Stimulated activated CD4-positive, alpha-beta T cell treated with anti-CD3 and anti-CD28 coated beads, Interleukin-15, amount 100 ng/mL, for 1 hour (primary cell): ENCODE data around the gene HOXC6.

Experiments used
- DNase-seq, 2 donors: peaks; one replicate each; pipeline ENCODE4 v3.0.0-alpha.2; 2020; ENCODE audit warnings: low read depth in 1 of 2, low spot score in 1 of 2

HOXC6 gene

DNA sequence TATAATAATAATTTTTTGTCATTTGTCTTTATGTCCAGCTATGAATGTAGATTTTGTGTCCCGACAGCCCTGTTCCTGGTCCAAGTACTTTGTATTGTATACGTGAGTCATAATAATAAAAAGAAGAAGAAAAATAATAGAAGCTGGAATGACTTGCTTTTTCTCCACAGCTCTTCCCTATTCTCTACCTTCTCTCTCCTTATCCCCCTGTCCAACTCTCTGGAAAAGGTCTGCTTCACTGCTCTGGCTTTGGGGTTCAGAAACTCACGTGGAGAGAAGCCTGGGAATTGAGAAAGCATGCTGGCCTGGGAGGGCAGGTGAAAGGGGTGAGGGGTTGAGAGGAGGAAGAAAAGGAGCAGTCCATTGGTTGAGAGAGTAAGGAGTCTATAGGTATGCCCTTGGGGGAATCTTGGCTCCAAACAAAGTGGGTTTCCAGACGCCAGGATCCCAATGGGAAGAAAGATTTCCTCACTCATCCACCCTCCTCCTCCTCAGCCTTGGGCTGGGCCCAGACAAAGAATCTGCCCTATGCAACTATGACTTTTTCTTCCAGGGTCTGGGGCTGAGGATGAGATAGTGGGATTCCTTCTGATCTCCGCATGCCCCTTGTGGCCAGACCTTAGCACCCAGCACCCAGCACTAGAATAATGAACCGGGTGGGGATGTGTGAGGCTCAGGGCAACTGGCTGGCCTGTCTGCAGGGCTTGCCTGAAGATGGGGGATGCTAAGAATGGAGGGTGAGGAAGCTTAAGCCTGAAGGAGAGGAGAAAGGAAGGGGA is 15.4 kb upstream of the HOXC6 start:
- no peak for DNase-seq

DNA sequence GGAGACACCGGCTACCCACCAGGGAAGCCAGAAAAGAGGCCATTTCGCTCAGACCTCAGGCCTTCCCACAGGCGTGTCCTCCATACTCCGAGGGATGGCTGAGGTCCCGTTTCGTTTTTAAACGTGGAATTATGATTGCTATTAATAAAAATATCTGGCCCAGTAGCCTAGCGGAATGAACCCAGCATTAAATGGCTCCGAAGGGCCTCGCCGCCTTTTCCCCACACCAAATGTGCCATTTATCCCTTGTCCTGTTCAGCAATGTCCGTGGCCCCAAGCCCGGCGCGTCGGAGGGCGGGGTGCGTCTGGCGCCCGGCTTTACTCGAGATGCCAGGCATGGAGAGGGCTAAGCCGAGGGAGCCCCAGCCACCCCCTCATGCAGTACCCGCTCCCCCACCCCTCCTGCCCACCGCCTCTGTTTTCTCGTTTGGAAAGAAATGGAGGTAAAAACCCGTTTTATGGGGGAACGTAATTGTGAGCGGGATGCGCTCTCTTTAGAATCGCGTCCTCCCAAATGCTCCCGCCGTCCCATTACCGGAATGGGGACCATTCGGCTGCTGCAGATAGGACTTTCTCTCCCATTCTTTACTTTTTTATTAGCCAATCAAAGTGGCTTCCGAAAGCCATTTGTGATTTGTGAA is 13.7 kb upstream of the HOXC6 start:
- no peak for DNase-seq

DNA sequence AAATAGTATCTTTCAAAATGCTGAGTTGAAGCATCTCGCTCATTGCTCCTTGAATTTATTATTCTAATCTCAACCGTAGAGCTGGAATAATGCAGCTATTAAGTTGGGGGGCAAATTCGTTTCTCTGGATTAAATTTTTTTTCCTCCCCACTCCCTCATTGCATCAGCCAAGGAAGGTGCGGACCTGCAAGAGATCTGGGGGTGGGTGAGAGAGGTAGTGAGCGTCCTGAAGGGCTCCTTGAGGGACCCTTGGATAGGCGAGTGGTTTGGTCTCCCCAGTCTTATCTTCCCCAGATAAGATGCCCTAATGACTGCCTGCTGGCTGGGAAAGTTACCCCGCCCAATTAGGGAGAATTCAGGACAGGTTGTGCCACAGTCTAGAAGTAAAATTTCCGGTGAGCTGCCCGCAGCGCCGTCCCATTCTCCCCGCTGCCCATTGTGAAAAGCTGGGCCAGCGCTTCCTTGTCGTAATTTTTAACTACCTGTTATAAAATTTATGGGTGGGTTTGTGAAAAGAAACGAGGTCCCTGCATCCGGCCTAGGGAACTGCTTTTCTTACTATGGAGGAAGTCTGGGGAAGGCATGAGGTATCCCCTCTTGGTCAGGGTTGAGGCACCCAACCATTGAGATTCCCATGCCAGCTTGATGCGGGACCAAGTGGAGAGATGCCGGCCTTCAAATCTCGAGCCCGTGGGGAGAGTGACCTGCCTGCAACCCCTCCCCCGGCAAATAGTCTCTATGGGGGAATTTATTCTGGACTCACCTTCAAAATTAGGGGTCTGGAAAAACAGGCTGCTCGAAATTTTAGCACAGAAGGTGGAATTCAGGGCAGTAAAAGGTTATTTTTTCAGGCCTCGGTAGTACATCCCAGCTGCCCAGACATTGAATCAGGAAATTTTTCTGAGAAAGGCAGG is 13.0 kb upstream of the HOXC6 start:
- no peak for DNase-seq

DNA sequence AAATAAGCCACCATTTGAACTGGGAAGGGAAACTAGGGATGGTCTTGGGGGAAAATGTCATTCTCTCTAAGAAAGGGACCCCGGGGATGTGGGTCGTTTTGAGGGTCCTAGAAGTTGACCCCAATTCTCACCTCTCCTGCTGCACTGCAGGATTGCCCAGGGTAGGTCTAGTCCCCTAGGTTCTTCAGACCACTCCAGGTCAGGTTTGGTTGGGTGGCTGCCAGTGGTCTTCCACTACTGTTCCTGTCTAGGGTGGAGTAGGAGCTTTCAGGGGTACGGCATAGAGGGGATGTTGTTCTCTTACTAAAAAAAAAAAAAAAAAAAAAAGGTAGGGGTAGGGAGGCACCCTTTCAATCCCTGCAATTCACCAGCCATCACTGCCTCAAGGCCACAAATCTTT is 12.2 kb upstream of the HOXC6 start:
- DNase-seq: no peak

DNA sequence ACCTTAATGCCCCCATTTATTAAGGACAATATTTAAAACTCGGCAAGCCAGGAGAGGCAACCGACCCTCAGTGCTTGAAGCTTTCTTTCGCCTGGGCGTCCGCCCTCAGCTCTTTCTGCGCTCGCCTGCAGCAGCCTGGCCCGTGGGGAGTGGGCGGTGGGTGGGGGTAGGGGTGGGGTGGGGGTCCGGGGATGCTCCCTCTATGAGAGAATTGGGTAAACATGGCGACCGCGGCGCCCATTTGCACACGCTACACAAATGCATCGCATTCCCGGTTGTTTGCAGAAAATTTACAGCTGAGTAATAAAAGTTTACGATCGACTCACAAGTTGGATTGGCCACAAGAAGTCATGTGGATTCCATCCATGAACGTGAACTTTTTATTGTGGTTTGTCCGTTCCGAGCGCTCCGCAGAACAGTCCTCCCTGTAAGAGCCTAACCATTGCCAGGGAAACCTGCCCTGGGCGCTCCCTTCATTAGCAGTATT is 11.7 kb upstream of the HOXC6 start:
- DNase-seq: no peak

DNA sequence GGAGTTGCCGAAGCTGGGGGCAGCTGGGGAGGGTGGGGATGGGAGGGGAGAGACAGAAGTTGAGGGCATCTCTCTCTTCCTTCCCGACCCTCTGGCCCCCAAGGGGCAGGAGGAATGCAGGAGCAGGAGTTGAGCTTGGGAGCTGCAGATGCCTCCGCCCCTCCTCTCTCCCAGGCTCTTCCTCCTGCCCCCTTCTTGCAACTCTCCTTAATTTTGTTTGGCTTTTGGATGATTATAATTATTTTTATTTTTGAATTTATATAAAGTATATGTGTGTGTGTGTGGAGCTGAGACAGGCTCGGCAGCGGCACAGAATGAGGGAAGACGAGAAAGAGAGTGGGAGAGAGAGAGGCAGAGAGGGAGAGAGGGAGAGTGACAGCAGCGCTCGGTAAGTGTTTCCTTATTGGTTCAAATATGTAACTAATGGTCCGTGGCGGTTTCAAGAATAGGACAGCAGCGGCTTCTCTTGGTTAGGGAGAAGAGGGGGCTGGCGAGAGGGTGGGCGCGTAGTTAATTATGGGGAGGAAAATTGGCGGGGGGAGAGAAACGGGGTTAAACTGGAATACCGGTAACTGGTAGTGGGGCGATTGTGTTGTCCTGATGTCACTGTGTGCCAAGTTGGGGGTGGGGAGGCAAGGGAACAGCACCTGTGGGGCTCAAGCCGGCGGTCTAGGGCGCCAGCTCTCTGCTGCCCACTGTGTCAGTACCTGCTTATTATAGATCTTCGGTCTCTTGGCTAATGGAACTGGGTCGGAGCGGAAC is 11.0 kb upstream of the HOXC6 start:
- no peak for DNase-seq

DNA sequence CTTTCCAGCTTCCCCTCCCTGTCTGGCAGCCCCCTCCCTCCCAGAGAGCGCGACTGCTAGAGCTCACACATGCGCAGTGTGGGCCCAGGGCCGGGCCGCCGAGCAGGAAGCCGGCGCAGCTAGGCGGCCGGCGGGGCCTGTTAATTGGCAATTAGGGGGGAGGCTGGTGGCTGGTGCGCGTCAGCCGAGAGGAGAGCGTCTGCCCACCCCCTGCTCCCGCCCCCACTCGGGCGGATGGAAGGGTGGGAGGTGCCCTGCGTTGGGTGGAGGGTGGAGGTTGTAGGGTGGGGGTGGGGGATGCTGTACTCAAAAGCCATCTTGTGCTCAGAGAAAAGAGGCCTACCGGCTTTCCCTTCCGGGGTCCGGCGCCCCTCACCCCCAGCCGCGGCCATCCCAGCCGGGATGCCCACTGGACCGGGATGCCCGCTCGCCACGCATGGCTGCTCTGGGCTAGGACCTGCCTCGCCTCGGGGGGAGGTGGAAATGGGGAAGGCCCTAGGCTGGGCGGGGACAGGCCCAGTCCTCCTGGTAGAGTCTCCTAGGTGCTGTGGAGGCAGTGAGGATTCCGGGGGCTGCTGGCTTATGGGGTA is 10.3 kb upstream of the HOXC6 start:
- peak; percentile 25 to 53 for DNase-seq

DNA sequence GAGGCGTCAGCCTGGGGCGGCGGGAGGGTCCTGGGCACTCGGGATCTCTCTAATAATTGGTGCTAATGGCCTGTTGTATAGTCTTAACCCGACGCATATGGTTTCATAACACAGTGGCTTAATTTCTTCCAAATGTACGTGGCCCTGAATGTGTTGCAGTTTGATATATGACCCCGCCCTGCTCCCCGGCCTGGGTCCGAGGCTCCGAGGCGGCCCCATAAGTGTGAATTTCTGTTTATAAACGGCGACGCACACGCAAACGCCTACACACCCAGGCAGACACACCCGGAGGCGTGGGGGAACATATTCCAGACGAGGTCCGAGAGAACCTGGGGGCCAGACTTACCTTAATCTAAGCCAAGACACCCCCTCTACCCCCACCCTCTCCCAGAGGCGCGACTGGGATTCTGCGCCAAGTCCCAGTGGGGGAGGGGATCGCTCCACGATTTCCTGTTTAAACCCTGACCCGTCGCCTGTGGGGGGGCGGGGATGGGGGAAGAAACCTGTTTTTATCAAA is 9.7 kb upstream of the HOXC6 start:
- DNase-seq: no peak

DNA sequence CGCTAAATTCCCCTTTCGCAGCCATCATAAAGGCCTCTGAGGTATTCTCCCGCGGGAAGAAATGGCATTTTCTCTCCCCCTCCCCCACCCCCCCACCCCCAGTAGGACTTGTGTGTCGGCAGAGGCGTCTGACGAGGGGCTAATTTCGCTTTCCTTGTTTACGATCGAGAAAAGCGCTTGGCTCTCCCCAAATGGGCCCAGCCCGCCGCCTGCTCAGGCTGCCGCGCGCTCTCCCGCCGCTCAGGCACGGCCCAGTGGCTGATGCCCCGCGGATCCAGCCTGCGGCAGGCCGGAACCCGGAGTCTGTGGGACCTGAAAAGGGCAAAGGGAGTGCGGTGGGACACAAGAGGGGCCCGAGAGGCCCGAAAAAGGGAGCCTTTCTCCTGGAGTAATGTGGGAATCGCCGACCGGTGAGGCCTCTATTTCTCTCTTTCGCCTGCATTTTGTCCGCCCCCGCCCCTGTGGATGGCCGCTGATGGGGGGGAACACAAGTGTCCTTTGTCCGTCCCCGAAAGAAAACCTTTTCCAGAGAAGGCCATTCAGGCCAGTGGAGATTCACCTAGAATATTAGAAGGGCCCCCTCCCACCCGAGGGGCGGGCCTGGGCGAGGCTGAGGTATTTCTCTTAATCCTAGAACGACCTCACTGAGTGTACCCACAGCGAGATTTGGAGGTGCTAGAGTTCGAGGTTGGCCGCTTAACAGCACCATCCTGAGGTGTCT is 9.0 kb upstream of the HOXC6 start:
- DNase-seq: no peak

DNA sequence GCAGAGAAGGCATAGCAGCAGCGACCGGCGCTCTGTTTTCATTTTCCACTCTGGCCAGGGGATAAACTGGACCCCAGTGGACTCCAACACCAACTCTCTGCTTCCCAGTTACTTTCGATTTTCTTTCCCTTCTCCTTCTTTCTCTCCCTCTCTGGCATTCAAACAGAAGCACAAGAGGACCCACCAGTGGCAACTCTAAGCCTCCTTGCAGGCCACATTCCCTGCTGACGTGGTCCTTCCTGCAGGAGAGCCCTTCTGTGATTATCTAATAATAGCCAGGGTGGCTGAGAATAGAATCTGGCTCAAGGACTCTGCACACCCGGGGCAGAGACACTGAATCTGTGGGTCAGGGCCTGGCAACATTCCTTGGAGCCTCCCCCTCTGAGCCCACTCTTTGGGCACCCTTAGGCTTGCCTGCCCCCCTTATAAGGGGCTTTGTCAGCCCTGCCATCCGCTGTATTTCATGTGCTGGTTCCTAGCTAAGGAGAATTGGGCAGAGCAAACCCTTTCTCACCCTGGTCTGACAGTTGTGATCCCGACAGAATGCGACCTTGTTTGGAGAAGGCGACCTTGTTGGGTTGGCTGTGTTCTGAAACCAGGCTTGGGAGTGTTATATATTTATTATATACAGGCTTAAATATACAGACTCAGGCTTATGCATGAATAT is 8.2 kb upstream of the HOXC6 start:
- DNase-seq: no peak

DNA sequence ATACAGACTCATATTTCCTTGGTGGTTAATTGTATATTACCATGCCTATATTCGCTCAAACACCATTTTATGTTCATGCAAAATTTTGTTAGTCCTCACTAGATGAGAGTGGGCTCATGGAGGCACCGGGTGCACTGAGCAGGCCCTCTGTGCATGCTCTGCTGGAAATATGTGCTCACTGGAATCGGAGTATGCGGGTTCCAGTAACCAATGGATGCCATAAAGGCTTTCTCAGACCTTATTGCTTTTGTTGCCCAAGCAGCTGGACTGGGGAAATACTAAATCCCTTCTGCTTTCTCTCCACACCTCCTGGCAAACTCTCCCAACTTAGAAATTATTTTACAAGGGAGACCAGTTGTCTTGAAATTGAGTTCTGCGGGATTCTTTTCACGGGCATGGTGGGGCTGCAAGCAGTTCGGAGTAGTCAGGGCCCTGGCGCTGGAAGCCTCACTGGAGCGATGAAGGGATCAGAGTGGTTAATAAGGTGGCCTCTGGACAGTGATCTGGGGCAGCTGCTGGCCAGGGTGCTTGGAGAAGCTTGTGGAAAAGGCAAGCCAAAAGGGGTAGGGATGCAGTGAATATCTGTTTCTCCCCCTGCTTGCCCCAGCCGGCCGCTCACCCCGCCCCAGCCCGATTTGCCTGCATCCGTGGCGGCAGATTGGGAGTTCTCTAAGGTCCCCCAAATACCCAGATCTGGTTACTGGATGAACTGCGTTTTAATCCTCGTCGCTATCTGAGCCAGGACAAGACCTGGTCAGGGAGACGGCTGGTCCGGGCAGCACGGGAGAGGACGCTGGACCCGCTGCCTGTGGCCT is 7.4 kb upstream of the HOXC6 start:
- no peak for DNase-seq

DNA sequence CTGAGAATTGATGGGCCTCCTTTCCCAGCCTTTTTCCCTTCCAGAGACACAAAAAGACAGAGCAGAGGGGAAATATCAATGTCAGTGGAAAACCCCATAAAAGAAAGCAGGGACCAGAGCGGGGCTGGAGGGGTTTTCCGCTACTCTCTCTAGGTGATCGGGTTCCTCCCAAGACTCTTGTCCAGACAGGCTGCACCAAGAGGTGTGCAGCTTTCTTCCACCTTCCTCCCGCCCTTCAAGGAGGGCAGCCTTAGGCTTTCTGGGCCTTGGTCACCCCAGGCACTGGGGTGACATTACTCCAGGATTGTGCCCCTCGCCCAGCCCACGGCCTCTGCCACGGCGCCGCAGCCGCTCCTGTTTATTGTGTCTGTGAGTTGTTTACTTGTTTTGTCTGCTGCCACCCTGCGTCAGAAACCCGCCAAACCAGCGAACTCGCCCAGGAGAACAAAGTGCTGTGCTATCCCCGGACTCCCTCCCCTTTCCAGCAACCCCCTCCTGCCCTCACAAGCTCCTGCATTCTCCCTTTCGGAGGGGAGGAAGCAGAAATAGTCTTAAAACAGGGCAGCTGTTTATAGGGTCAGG is 6.7 kb upstream of the HOXC6 start:
- no peak for DNase-seq

DNA sequence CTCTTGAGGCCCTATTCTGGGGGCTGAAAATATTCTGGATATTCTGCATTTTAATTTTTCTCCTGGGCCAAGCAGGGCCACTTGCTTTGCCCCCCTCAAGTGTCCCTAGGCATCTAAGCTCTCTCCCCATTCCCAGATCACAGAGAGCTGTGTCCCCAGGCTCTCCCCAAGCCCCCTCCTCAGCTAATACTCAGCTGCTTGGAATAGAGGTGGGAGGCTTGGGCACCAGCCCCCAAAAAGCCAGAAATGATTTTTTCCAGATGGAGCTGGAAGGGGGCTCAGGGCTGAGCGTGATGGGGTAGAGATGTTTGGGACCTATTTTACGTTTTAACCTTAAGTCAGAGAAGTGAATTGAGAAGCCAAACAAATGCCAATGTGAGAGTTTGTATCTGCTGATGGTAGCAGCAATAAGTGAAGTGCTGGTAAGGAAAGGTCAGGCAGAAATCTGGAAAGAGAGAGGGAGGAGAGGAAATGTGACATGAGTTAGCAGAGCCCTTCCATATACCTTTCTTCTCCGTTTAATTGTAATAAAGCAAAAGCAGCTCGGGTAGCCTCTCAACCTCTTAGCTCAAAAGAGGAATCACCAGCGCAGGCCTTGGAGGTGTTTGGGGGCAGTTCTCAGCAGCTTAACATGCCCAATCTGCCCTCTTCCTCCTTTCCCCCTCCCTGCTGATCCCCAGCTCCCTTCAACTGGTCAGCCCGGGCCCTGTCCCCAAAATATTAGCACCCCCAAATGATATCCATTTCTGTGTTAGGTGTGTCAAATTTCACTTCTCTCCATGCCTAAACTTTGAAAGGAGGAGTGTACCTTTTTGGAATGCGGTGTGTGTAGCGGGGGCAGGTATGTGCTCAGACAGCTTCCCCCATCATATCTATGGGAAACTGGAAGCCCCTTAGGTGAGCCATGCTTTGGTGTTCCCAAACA is 5.0 kb upstream of the HOXC6 start:
- DNase-seq: no peak

DNA sequence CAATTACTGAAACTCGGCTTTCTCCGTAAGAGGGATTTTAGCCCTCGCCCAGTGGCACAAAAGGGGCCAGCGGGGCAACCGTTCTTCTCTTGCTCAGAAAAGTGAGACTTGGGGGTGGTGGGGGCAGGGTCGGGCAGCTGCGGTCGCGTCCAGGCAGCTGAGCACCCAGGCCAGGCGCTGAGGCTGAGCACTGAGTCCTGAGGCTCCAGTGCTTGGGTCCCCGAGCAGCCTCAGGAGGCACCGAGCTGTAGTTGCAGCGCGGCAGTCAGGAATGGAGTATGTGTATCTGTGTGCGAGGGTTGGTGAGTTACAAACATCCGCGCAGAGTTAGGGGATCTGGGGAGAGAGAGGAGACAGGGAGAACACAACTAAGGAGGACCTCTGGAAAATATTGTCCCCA is 4.1 kb upstream of the HOXC6 start:
- DNase-seq: no peak

DNA sequence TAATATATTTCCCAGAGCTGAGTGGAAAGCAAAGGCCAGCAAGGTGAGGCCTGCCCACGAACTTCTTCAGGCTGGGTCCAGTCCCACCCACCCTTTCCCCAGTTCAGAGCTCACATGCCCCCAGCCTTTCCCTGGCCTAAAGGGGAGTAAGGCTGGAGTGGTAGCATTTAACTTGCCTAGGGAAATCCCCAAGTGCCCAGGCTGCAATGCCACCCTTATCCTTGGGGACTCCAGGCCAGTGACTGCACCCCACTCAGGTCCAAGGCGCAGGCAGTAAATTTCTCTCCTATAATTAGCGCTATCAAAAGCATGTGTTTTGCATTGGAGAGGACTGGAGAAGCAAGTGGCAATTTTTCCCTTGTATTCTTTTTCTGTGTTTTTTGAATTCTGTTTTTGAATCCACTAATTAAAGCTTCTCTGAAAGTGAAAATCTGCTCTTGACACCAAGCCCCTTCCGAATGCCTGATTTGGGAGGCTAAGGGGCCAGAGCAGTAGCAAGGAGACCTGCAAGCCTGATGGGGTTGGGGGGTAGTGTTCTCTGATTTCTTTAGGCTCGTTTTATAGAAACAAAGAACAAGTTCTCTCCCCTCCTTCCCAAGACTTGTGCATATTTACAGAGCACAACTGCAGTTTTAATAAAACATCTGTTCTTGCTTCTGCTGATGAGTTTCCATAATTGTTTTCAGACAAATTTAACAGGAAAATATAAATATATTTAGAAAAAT is 3.5 kb upstream of the HOXC6 start:
- no peak for DNase-seq
